Gastroesophageal sphincter (tissue), 4 donors: ENCODE data around the gene ARHGEF6. TPM values are rescaled to one million over a fixed set of nuclear protein-coding genes. Genes with fewer than 3 reads are reported as not detected.
A peak's percentile ranks its signal among the peaks of the same experiment; 100 is the strongest.

ENCODE experiments used
- ATAC-seq: fragments of 150-250 bp; one replicate; pipeline ENCODE4 v1.9.1; 2016; ENCODE audit warnings: mild to moderate bottlenecking, moderate library complexity
- H3K27ac ChIP-seq, 4 donors: fragments of 200-600 bp; sonication (generic) in 3 of 4; 1 replicate in 3 of 4; 2 replicates in 1 of 4; pipeline ENCODE4 v1.5.1; 2016 to 2019
- H3K27me3 ChIP-seq: fragments of 200-600 bp; sonication (generic); one replicate; pipeline ENCODE4 v1.5.1; 2019
- H3K36me3 ChIP-seq, 2 donors: fragments of 200-600 bp; sonication (generic); one replicate each; pipeline ENCODE4 v1.5.1; 2019; ENCODE audit warnings: control low read depth in 1 of 2
- H3K4me1 ChIP-seq, 3 donors: fragments of 200-600 bp; sonication (generic); 1 replicate in 2 of 3; 2 replicates in 1 of 3; pipeline ENCODE4 v1.5.1; 2016 to 2019; ENCODE audit warnings: control low read depth in 2 of 3
- H3K4me3 ChIP-seq, 2 donors: fragments of 200-600 bp; sonication (generic); one replicate each; pipeline ENCODE4 v1.5.1; 2019; ENCODE audit warnings: mild to moderate bottlenecking in 1 of 2, moderate library complexity in 1 of 2
- H3K9me3 ChIP-seq, 3 donors: fragments of 200-600 bp; sonication (generic); one replicate each; pipeline ENCODE4 v1.5.1; 2017 to 2019; ENCODE audit warnings: control low read depth in 2 of 3
- CTCF ChIP-seq, 4 experiments: fragments of 200-600 bp in 2 of 4; fragments of 450-650 bp in 2 of 4; sonication (generic) in 1 of 4; IDR thresholded peaks; one replicate each; pipeline ENCODE4 v1.5.1; 2017 to 2019; ENCODE audit warnings: antibody characterized with exemption in 4 of 4, mild to moderate bottlenecking in 2 of 4, moderate library complexity in 2 of 4
- EP300 ChIP-seq: sonication (generic); formaldehyde crosslinking; IDR thresholded peaks from one replicate; pipeline ENCODE4 v1.6.1; 2017; ENCODE audit warnings: antibody characterized with exemption, mild to moderate bottlenecking
- POLR2A ChIP-seq, 2 donors: fragments of 450-650 bp; IDR thresholded peaks; one replicate each; pipeline ENCODE4 v1.6.1; 2017; ENCODE audit warnings: antibody characterized with exemption in 2 of 2, mild to moderate bottlenecking in 2 of 2, moderate library complexity in 1 of 2
- POLR2AphosphoS5 ChIP-seq: sonication (generic); formaldehyde crosslinking; IDR thresholded peaks from one replicate; pipeline ENCODE4 v1.6.1; 2017; ENCODE audit warnings: antibody characterized with exemption
- WGBS, 2 donors: methylation state at CpG; one replicate each; pipeline ENCODE4 v1.1.5; 2018; ENCODE audit warnings: low coverage in 1 of 2; 5-methylcytosine and 5-hydroxymethylcytosine counted together
- total RNA-seq, 4 donors: library from RNA; depleted of rRNA; stranded (reverse); fragments of >200 nt; gene quantifications; one replicate each; pipeline ENCODE4 v1.1.0, GENCODE V29; 2016

ARHGEF6 gene
- total RNA-seq, result 10 to 100 TPM; 14.2 to 18.5 (median 16.3) TPM

- TF ChIP-seq POLR2AphosphoS5 (no peak), CTCF (IDR thresholded peaks at IDR 0.05) (no peak)
- Histone ChIP-seq H3K9me3 (no peaks in the 10 kb centered on the region), H3K36me3 (no peaks in the 10 kb centered on the region), H3K4me1 (no peaks in the 10 kb centered on the region), H3K27ac (no peak within 1 kb of the TSS), H3K27me3 (no peaks in the 10 kb centered on the region), H3K4me3 (peak within 1 kb of the TSS in 1 of 2 donors; percentile 18)
- no peak for ATAC-seq
- WGBS, 2 donors, result 47 to 50% methylated on average over 3 to 8 of the region's 10 CpGs
Observed at GRCh38 chrX:136780763-136781162, at the start of gene ARHGEF6. Gene ARHGEF6 (minus strand): TSS chrX:136780932. CDS start chrX:136780882, 50 bp downstream.

- Histone ChIP-seq H3K36me3 (peaks cover 0 to 17% of the 10 kb centered on the region in 2 donors), H3K9me3 (no peaks in the 10 kb centered on the region), H3K4me3 (no peak overlapping the region), H3K27ac (no peak overlapping the region), H3K4me1 (no peaks in the 10 kb centered on the region), H3K27me3 (no peaks in the 10 kb centered on the region)
- 100% methylated on average over 1 of the region's 5 CpGs; no CpG with 5 or more reads in 1 of the 2 donors for WGBS, 2 donors
- ATAC-seq, result no peak
- TF ChIP-seq CTCF (IDR thresholded peaks at IDR 0.05) (no peak), EP300 (no peak), POLR2AphosphoS5 (no peak), POLR2A (IDR thresholded peaks at IDR 0.05) (no peak)
Observed at GRCh38 chrX:136829413-136829812, 48.7 kb upstream of the ARHGEF6 start.

GRCh38 chrX:136828830-136829229, 48.1 kb upstream of the ARHGEF6 start:
- Histone ChIP-seq H3K36me3 (peaks cover 0 to 17% of the 10 kb centered on the region in 2 donors), H3K9me3 (no peaks in the 10 kb centered on the region), H3K4me1 (no peaks in the 10 kb centered on the region), H3K27me3 (no peaks in the 10 kb centered on the region), H3K27ac (no peak overlapping the region), H3K4me3 (no peak overlapping the region)
- TF ChIP-seq CTCF (IDR thresholded peaks at IDR 0.05) (no peak), EP300 (no peak), POLR2AphosphoS5 (no peak), POLR2A (IDR thresholded peaks at IDR 0.05) (no peak)
- no peak for ATAC-seq
- WGBS, 2 donors, result 67 to 80% methylated on average over 1 of the region's 1 CpG

- H3K4me3 ChIP-seq, result no peak overlapping the region
- 40 to 80% methylated on average over 2 to 3 of the region's 3 CpGs for WGBS, 2 donors
- no peaks in the 10 kb centered on the region for H3K27me3 ChIP-seq
- H3K27ac ChIP-seq, result no peak overlapping the region
- no peak for ATAC-seq
- no peaks in the 10 kb centered on the region for H3K9me3 ChIP-seq
- TF ChIP-seq POLR2A (IDR thresholded peaks at IDR 0.05), result no peak
- no peak for TF ChIP-seq CTCF (IDR thresholded peaks at IDR 0.05)
- TF ChIP-seq POLR2AphosphoS5, result no peak
- TF ChIP-seq EP300, result no peak
- peaks cover 0 to 13% of the 10 kb centered on the region in 2 donors for H3K36me3 ChIP-seq
- H3K4me1 ChIP-seq, result no peaks in the 10 kb centered on the region
Observed at GRCh38 chrX:136827026-136827425, 46.3 kb upstream of the ARHGEF6 start.

- H3K36me3 ChIP-seq, result peaks cover 0 to 14% of the 10 kb centered on the region in 2 donors
- no peak for TF ChIP-seq CTCF (IDR thresholded peaks at IDR 0.05)
- TF ChIP-seq POLR2A (IDR thresholded peaks at IDR 0.05), result no peak
- no peak for TF ChIP-seq EP300
- H3K27me3 ChIP-seq, result no peaks in the 10 kb centered on the region
- H3K27ac ChIP-seq, result no peak overlapping the region
- H3K9me3 ChIP-seq, result no peaks in the 10 kb centered on the region
- no peak overlapping the region for H3K4me3 ChIP-seq
- no peak for ATAC-seq
- no peaks in the 10 kb centered on the region for H3K4me1 ChIP-seq
- 64 to 84% methylated on average over 1 to 2 of the region's 2 CpGs for WGBS, 2 donors
Observed at GRCh38 chrX:136825771-136826170, 45.0 kb upstream of the ARHGEF6 start.
